GM18870 (cell line): ENCODE data around the gene PKNOX1.
"Not testable (repeated sequence)": the region's sequence is repeated elsewhere in the genome, so short reads cannot be mapped to it uniquely, and the experiment has no call there.

Source experiments
- ATAC-seq: cut with Tn5 transposase; IDR thresholded peaks from one replicate; pipeline ENCODE4 v1.9.1; 2021; ENCODE audit warnings: moderate library complexity; ENCODE audit not compliant: unreplicated experiment

PKNOX1 gene

GRCh38 chr21:43044547-43044946 lies 70.2 kb downstream of the PKNOX1 start:
- not testable (repeated sequence) for ATAC-seq

GRCh38 chr21:43045165-43045875 lies 71.0 kb downstream of the PKNOX1 start:
- ATAC-seq: not testable (repeated sequence)

- not testable (repeated sequence) for ATAC-seq
Observed at GRCh38 chr21:43045876-43046821, 71.8 kb downstream of the PKNOX1 start.

- ATAC-seq: not testable (repeated sequence)
Observed at GRCh38 chr21:43053112-43053511, 78.8 kb downstream of the PKNOX1 start.

- not testable (repeated sequence) for ATAC-seq
Observed at GRCh38 chr21:43062955-43063664, 88.7 kb downstream of the PKNOX1 start.

GRCh38 chr21:43064265-43064917 lies 90.0 kb downstream of the PKNOX1 start:
- not testable (repeated sequence) for ATAC-seq

- not testable (repeated sequence) for ATAC-seq
Observed at GRCh38 chr21:43065991-43066390, 91.6 kb downstream of the PKNOX1 start.

- ATAC-seq: not testable (repeated sequence)
Observed at GRCh38 chr21:43066690-43067089, 92.3 kb downstream of the PKNOX1 start.

GRCh38 chr21:43068065-43068464 lies 93.7 kb downstream of the PKNOX1 start:
- not testable (repeated sequence) for ATAC-seq

- not testable (repeated sequence) for ATAC-seq
Observed at GRCh38 chr21:43069682-43070081, 95.3 kb downstream of the PKNOX1 start.

- not testable (repeated sequence) for ATAC-seq
Observed at GRCh38 chr21:43072742-43073141, 98.4 kb downstream of the PKNOX1 start.

GRCh38 chr21:43074401-43075169 lies 100.2 kb downstream of the PKNOX1 start:
- ATAC-seq: not testable (repeated sequence)

- not testable (repeated sequence) for ATAC-seq
Observed at GRCh38 chr21:43075170-43076022, 101.0 kb downstream of the PKNOX1 start, which contains the start of gene CBS. CBS (minus strand) TSS chr21:43075835; CDS start chr21:43072193, 3,642 bp downstream.

- ATAC-seq: not testable (repeated sequence)
Observed at GRCh38 chr21:43076023-43076637, 101.8 kb downstream of the PKNOX1 start.

GRCh38 chr21:43076643-43077042 lies 102.3 kb downstream of the PKNOX1 start:
- ATAC-seq: not testable (repeated sequence)

- not testable (repeated sequence) for ATAC-seq
Observed at GRCh38 chr21:43082587-43083300, 108.4 kb downstream of the PKNOX1 start.
